GM15510 (cell line): ENCODE results near the gene MEIG1.
A peak's percentile ranks its signal among the peaks of the same experiment; 100 is the strongest.

ENCODE experiments used
- POLR2A ChIP-seq: IDR thresholded peaks from 3 replicates; pipeline ENCODE4 v1.6.1; 2011; ENCODE audit warnings: borderline replicate concordance; ENCODE audit not compliant: insufficient read length; ENCODE audit errors: extremely low read depth

Gene MEIG1

DNA sequence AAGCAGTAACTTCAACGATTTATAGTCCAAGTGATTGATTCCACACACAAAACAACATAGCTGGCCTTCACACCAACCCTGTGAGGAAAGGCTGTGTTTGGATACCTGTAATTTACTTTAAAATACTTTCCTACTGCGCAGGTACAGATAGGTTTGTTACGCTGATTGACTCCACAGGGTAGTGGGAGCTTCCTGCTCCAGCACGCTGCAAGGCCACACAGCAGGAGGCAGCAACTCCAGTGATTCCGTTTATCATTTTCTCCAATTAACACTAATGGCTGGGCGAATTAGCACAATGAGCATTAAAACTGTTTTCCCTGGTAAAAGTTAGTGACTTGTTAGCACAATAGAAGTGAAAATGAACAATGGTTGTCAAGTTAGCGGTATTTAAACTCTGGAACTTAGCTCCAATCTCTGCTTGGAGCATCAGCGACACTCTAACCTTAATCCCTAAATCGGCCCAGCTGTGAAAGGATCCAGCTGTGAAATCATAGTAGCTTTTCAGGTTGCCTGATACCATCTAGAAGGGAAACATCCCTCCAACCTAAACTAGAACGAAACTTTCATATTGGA, 6.3 kb upstream of the MEIG1 start:
- no peak for TF ChIP-seq POLR2A

DNA sequence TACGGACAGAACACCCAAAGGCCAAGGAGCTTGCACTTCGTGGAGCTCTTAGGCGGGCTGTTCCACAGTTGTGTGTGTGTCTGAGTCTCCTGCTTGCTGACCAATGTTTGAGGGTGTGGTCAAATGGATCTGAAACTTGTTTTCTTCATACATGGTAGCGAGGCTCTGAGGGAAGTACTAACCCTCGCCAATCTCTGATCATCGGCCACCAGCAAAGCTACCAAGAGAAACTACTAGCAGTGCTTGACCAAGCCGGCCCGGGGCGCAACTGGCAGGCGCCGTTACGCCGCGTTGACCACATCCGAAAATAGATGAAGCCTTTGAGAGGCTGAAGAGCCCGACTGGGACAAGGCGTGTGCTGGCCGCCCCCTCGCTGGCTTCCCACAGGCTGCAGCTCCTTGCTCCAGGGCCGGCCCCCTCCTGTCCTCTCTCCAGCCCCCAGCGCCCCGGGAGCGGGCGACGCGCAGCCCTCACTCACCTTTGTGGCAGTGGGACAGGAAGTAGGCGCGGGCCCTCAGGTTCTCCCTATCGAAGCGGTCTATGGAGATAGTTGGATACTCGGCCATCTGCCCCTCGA, 5.7 kb upstream of the MEIG1 start:
- peak; percentile 38 for TF ChIP-seq POLR2A

- peak; percentile 56 for TF ChIP-seq POLR2A
Measured at GRCh38 chr10:14954001-14954770, 5.0 kb upstream of the MEIG1 start, which contains the start of gene DCLRE1C. Gene DCLRE1C (minus strand): TSS chr10:14954096. CDS start chr10:14954010, 86 bp downstream.

GRCh38 chr10:14954934-14955333, 4.3 kb upstream of the MEIG1 start:
- no peak for TF ChIP-seq POLR2A

- TF ChIP-seq POLR2A: no peak
Measured at GRCh38 chr10:14958872-14959220, 342 bp upstream of the MEIG1 start.

- TF ChIP-seq POLR2A: no peak
Measured at GRCh38 chr10:14967897-14968296, 8.7 kb downstream of the MEIG1 start.

DNA sequence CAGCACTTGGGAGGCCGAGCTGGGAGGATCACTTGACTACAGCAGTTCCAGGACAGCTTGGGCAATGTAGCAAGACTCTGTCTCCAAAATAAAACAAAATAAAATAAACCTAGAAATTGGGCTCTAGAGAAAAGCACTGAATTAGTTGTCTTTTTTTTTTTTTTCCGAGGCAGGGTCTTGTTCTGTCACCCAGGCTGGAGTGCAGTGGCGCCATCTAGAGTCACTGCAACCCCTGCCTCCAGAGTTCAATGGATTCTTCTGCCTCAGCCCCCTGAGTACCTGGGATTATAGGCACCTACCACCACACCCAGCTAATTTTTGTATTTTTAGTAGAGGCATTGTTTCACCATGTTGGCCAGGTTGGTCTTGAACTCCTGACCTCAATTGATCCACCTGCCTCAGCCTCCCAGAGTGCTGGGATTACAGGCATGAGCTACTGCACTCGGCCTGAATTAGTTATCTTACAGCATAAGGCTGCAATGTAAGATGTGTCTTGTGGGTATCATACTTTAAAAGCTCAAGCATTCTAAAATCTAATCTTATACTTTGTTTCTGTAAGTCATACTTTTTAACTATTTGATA, 12.8 kb downstream of the MEIG1 start:
- no peak for TF ChIP-seq POLR2A

GRCh38 chr10:14975672-14976273, 16.6 kb downstream of the MEIG1 start:
- TF ChIP-seq POLR2A: no peak

DNA sequence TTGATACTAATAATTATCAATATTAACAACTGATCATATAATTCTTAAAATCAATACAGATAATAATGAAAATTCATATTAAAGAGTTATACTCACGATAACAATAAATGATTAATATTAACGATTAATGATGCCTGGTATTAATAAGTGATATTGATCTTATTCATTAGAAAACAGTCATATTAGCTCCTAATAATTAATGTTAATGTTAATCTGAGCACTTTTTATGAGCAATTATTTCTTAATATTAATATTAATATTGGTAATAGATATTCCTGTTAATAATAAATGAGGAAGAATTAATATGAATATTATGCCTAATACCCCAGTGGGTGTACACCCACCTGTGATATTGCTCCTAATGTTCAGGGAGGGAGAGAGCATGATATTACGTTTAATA, 23.6 kb downstream of the MEIG1 start:
- TF ChIP-seq POLR2A: no peak

- no peak for TF ChIP-seq POLR2A
Measured at GRCh38 chr10:14995964-14996565, 36.9 kb downstream of the MEIG1 start.

- TF ChIP-seq POLR2A: no peak
Measured at GRCh38 chr10:15015451-15015850, 56.3 kb downstream of the MEIG1 start.
